Body of pancreas (tissue), 4 donors: ENCODE measurements around the gene MAP9. TPM values are rescaled to one million over a fixed set of nuclear protein-coding genes. Genes with fewer than 3 reads are reported as not detected.
A peak's percentile ranks its signal among the peaks of the same experiment; 100 is the strongest.

Experiments
- ATAC-seq: fragments of 150-250 bp; one replicate; pipeline ENCODE4 v1.9.1; 2016
- DNase-seq, 4 donors: peaks; one replicate each; pipeline ENCODE4 v3.0.0-alpha.2; 2019
- H3K27ac ChIP-seq, 4 donors: fragments of 200-600 bp; sonication (generic); 1 replicate in 3 of 4; 2 replicates in 1 of 4; pipeline versions ENCODE4 v1.5.1 to v1.6.1; 2016 to 2019; ENCODE audit warnings: mild to moderate bottlenecking in 1 of 4, mixed read lengths in 1 of 4, moderate library complexity in 1 of 4
- H3K27me3 ChIP-seq, 2 donors: fragments of 200-600 bp; sonication (generic); one replicate each; pipeline ENCODE4 v1.6.0; 2016; ENCODE audit warnings: mild to moderate bottlenecking in 1 of 2
- H3K36me3 ChIP-seq, 2 donors: fragments of 200-600 bp; sonication (generic); replicated peaks in 1 of 2; 2 replicates each; pipeline ENCODE4 v1.5.1; 2016; ENCODE audit warnings: low read depth in 2 of 2; ENCODE audit not compliant: insufficient read depth in 1 of 2
- H3K4me1 ChIP-seq: fragments of 200-600 bp; sonication (generic); one replicate; pipeline ENCODE4 v1.6.0; 2016
- H3K4me3 ChIP-seq, 2 donors: fragments of 200-600 bp; sonication (generic); 1 replicate in 1 of 2; 2 replicates in 1 of 2; pipeline ENCODE4 v1.5.1; 2016 to 2019
- H3K9me3 ChIP-seq, 3 donors: fragments of 200-600 bp; sonication (generic); 1 replicate in 2 of 3; 2 replicates in 1 of 3; pipeline ENCODE4 v1.5.1; 2016
- CTCF ChIP-seq, 7 experiments: fragments of 450-650 bp in 4 of 7; fragments of 200-600 bp in 3 of 7; sonication (generic) in 3 of 7; IDR thresholded peaks; one replicate each; pipeline ENCODE4 v1.5.1; 2016 to 2019; ENCODE audit warnings: antibody characterized with exemption in 7 of 7
- POLR2A ChIP-seq, 3 donors: fragments of 450-650 bp; IDR thresholded peaks; one replicate each; pipeline ENCODE4 v1.6.1; 2016; ENCODE audit warnings: antibody characterized with exemption in 3 of 3, mild to moderate bottlenecking in 2 of 3
- WGBS, 2 donors: methylation state at CpG; one replicate each; pipeline ENCODE4 v1.1.5; 2017; 5-methylcytosine and 5-hydroxymethylcytosine counted together
- intact Hi-C: fragments of 100-400 bp; cut with DNase I; formaldehyde crosslinking; loops from one replicate; pipeline ENCODE4 v1.15.1; 2023
- total RNA-seq, 2 donors: library from RNA; depleted of rRNA; stranded (reverse); fragments of >200 nt; gene quantifications; one replicate each; pipeline ENCODE4 v1.1.0, GENCODE V29; 2016

Gene MAP9
- total RNA-seq, 2 donors from 2014 or later = 5.2 to 7.9 TPM

- DNase-seq = no peak
- Histone ChIP-seq H3K9me3 (no peaks in the 10 kb centered on the region), H3K27ac (no peak overlapping the region), H3K4me3 (no peak overlapping the region), H3K4me1 (peaks cover 4% of the 10 kb centered on the region), H3K36me3 (no peaks in the 10 kb centered on the region), H3K27me3 (no peaks in the 10 kb centered on the region)
- 3 to 4% methylated on average over 4 of the region's 4 CpGs for WGBS, 2 donors
- ATAC-seq = no peak
- intact Hi-C loops = no loop called here
- peak in 5 of 7 experiments; percentile 27 to 41 (median 39) for TF ChIP-seq CTCF (IDR thresholded peaks at IDR 0.05)
- no peak for TF ChIP-seq POLR2A (IDR thresholded peaks at IDR 0.05)
Observed at GRCh38 chr4:155403886-155404285, 27.1 kb upstream of the MAP9 start.

- ATAC-seq (no peak), DNase-seq (no peak)
Observed at GRCh38 chr4:155402941-155403340, 26.2 kb upstream of the MAP9 start.

GRCh38 chr4:155400893-155401292, 24.1 kb upstream of the MAP9 start:
- Histone ChIP-seq H3K4me3 (no peak overlapping the region), H3K9me3 (no peaks in the 10 kb centered on the region), H3K27me3 (no peaks in the 10 kb centered on the region), H3K27ac (no peak overlapping the region), H3K4me1 (peaks cover 4% of the 10 kb centered on the region), H3K36me3 (no peaks in the 10 kb centered on the region)
- WGBS, 2 donors = 55 to 59% methylated on average over 2 of the region's 2 CpGs
- no peak for DNase-seq
- no peak for ATAC-seq
- intact Hi-C loops = no loop called here
- TF ChIP-seq POLR2A (IDR thresholded peaks at IDR 0.05) (no peak), CTCF (IDR thresholded peaks at IDR 0.05) (no peak)

More at GRCh38 chr4:155402941-155403340, 26.2 kb upstream of the MAP9 start:
- Histone ChIP-seq H3K27ac (no peak overlapping the region), H3K36me3 (no peaks in the 10 kb centered on the region), H3K4me3 (no peak overlapping the region), H3K4me1 (peaks cover 4% of the 10 kb centered on the region), H3K9me3 (no peaks in the 10 kb centered on the region), H3K27me3 (no peaks in the 10 kb centered on the region)
- intact Hi-C loops = no loop called here
- WGBS, 2 donors = 11 to 14% methylated on average over 2 of the region's 2 CpGs
- TF ChIP-seq CTCF (IDR thresholded peaks at IDR 0.05) (no peak), POLR2A (IDR thresholded peaks at IDR 0.05) (no peak)

GRCh38 chr4:155399974-155400697, 23.4 kb upstream of the MAP9 start:
- no peaks in the 10 kb centered on the region for H3K27me3 ChIP-seq
- intact Hi-C loops = no loop called here
- DNase-seq (no peak), ATAC-seq (no peak)
- H3K4me1 ChIP-seq = peaks cover 4% of the 10 kb centered on the region
- no peak overlapping the region for H3K27ac ChIP-seq
- H3K4me3 ChIP-seq = no peak overlapping the region
- no peak for TF ChIP-seq CTCF (IDR thresholded peaks at IDR 0.05)
- TF ChIP-seq POLR2A (IDR thresholded peaks at IDR 0.05) = no peak
- H3K36me3 ChIP-seq = no peaks in the 10 kb centered on the region
- 59 to 66% methylated on average over 7 of the region's 7 CpGs for WGBS, 2 donors
- H3K9me3 ChIP-seq = no peaks in the 10 kb centered on the region
